ENCODE data around the gene CDK15.

CDK15 gene

GRCh38 chr2:201913201-201913600 is 106.9 kb downstream of the CDK15 start:
- DNase-seq: no peak

DNA sequence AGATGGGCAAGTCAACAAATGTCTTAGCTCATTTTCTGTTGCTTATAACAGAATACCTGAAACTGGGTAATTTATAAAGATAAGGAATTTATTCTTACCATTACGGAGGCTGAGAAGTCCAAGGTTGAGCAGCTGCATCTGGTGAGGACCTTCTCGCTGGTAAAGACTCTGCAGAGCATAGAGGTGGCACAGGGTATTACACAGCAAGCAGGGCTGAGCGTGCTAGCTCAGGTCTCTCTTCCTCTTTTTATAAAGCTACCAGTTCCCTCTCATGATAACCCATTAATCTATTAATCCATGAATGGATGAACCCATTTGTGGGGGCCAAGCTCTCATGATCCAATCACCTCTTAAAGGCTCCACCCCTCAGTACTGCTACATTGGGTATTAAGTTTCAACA is 109.1 kb downstream of the CDK15 start:
- DNase-seq: no peak

DNA sequence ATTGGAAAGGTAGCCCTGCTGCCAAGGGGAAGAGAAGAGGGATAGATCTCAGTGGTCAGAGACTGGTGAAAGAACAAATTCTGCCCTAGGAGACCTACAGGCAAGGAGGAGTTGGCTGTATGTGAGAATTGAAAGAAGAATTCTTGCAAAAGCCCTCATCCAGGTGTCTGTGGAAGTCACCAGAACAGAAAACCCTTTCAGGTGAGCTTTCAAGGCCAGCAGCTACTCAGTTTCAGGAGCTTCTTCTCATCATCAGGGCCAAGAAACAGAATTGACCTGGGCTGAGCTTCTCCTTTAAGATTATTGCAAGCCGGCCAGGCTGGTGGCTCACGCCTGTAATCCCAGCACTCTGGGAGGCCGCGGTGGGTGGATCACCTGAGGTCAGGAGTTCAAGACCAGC is 110.2 kb downstream of the CDK15 start:
- DNase-seq: no peak

- no peak for DNase-seq
Measured at GRCh38 chr2:201918616-201919307, 112.4 kb downstream of the CDK15 start.

DNA sequence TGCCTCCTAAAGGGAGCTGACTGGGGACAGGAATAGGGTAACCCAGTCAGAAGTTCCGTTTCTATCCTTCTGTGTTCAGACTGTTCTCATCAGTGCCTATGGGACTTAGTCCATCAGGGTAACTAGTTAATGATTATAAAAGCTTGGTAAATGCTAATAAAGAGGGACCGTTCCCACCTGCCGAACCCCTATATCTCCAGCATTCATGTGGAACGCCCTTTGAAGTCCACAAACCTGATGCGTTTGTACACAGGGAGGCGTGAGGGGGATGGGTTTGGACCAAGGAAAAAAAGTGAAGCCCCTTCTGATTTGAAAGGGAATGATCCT is 112.9 kb downstream of the CDK15 start:
- no peak for DNase-seq

DNA sequence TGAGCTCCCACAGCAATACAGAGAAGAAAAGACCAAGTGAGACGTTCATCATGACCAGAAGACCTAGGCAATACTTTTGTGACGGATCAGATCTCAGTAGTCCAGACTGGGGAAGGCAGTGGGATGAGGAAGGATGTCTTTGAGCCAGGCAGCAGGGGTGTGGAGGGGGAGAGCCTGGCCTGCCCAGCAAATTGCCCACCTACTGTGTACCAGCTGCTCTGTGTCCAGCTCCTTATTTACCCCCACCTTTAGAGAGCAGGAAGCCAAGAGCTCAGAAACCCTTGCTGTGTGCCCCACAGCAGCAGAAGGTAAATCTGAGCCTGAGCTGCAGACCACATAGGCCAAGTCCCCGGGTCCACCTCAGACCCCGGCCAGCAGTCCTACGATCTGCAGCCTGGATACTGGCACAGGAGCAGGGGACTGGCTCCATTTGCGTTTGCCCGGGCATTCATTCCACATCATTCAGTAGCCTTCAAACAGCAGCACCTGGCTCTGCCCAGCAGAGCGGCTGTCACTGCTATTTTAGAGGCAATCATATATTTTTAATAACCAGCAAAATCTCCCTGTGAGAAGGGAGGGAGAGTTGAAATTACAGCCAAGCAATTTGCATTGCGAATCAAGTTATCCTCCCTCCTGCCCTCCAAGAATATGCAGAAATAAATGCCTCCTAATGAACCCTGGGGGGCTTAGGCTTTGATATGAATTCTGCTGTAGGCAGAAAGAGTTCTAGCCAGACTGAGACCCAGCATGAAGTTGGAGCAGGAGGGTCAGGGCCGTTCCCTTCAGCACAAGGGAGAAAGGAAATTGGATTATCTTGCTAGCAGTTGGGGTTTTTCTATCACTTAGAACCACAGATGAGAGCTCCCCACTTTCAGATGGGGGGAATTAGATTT is 117.3 kb downstream of the CDK15 start:
- DNase-seq: no peak

- DNase-seq: no peak
Measured at GRCh38 chr2:201924453-201924852, 118.1 kb downstream of the CDK15 start.

GRCh38 chr2:201925056-201925455 is 118.7 kb downstream of the CDK15 start:
- no peak for DNase-seq

DNA sequence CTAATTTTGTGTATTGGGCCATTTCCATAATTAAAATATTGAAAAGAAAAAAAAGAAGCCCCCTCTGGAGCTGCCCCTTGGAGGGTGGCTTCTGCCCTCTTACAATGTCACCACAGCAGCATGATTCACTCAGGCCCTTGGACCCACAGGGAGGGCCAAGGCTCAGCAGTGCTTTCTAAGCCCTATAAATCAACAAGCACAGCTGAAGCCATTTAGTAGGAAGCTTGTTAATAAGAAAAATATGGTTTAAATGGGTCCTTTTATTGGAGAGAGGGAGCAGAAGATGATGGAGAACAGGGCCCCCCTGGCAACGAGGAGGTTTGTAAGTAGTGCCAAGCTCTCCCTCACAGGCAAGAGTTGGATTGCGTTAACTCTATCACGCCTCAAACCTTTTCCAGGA is 119.7 kb downstream of the CDK15 start:
- DNase-seq: no peak

DNA sequence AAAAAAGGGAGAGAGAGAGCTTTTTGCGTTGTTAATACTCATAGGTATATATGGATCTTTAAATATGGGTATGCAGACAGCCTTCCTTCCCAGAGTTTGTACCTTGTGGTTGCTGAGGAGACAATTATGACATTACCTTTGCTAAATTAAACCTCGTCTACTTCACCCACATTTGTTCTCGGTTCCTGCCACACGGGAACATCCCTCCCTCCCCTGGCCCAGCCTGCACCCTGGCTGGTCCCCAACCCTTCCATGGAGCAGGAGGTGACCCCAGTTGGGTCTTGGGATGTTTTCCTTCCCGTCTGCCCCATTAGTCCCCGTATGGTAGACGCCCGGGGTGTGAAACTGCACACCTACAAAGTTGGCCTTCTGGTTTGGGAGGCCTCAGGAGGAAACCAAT is 122.0 kb downstream of the CDK15 start:
- no peak for DNase-seq

- no peak for DNase-seq
Measured at GRCh38 chr2:201929281-201930026, 123.1 kb downstream of the CDK15 start.

DNA sequence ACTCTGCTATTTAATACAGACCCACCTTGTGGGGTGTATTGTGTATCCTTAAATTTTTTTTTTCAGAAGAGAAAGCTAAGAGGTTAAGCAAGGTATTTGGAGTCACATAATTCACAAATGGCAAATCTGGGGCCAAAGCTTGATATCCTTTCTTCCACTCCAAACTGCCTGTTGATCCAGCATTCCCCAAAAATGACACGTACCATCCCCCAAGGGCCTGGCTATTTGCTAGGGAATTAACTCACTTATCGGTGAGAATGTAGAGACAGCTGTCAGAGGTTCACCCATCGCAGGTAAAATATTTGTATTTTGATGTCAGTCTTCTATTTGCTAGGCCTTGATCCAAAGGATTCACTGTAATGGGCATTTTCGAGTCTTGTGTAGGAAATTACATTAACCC is 123.7 kb downstream of the CDK15 start:
- no peak for DNase-seq

DNA sequence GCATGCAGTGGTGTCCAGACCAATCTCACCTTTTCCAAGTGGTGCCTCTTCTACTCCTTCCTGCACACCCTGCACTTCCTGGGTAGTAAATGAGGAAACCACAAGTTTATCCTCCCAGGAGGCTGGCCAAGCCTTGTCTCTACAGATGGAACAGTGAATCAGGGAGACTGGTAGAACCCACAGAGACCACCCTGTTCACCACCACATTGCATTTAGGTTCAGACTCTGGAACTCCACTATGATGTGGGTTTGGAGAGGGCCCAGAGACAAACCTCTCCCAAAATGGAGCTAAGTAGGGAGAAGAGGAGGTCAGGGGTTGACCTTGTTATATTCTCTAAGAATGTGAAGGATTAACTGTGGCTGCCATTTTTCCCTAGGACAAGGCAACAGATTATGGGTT is 124.5 kb downstream of the CDK15 start:
- DNase-seq: no peak

- DNase-seq: peak in 1 of 2 experiments; percentile 38
Measured at GRCh38 chr2:201931475-201931874, 125.1 kb downstream of the CDK15 start.

GRCh38 chr2:201931951-201932350 is 125.6 kb downstream of the CDK15 start:
- DNase-seq: peak in 1 of 2 experiments; percentile 38

DNA sequence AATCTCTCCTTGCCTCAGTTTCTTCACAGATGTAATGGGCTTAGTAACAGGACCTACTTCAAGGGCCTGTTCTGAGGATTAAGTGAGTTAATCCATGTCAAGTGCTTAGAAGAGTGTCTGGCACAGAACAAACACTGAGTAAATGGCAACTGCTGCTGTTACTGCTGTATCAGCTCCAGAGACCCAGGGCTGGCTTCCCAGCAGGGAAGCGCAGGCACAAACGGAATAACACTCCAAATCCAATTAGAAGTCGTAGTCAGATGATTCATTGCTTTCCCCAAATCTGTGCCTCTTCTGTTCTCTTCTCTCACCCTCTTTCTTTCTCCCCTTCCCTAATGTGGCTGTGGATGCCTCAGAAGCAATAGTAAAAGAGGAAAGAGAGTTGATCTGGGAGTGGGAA is 126.2 kb downstream of the CDK15 start:
- peak; percentile 95 to 97 for DNase-seq

DNA sequence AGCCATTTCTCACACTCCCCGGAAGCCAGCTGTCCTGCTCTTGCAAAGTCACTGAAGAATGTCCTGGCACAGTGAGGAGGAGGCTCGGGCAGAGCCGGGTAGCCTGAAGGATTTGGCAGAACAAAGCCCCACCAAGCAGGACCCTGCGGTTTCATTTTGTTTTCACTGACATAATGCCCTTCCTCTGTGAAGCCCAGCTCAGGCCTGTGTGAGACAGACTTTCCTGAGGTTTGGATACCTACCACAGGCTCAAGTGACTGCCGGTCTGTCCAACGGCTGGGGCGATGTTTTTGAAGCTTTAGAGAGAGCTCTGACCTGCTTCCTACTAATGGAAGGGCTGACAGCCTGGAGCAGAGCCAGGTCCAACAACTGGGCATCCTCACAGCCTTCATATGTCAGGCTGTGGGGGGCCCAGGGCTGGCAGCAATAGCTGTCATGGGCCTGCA is 127.5 kb downstream of the CDK15 start:
- peak; percentile 25 to 65 for DNase-seq

GRCh38 chr2:201936817-201937216 is 130.5 kb downstream of the CDK15 start:
- DNase-seq: no peak

DNA sequence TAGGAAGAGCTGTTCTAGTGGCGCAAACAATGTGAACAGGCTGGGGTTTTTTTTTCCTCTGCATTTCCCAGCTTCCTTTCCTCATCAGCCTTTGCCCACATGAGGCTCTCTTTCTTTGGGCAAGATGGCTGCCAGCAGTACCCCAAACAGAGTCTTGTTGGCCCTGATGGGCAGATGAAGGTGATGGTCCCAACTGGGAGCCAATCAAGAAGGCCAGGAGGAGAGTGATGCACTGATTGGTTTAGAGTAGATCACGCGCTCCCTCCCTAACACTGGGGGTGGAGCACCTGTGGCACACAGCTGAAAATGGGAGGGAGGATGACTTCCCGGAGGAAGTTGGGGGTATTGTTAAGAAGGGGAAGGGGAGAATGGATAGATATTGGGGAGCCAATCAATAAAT is 131.0 kb downstream of the CDK15 start:
- DNase-seq: no peak

DNA sequence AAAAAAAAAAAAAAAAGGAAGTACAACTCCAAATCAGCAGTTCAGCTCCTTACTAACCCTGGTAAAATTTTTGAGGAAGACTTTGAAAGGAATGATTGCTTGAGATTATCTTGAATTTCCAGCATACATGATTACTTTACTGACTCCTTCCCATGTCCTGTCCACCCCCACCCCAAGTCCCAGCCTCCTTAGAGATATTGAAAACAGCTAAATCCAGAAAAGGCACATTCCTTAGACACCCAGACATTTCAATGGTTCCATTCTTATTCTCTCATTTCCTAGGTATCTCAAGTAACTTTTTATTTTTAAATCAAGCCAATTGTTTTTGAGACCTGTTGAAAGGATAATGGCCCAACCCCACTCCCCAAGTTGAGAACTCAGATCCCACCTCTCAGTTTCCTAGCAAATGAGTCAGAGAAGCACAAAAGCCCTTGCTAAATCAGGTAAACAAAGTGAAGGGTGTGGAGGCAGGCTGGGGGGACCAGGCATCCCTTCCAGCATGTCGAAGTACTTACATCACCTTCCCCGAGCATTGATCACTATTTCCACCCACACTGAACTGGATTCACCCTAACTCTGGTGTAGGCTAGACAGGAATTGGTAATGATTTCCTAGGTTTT is 131.9 kb downstream of the CDK15 start:
- DNase-seq: no peak

- DNase-seq: no peak
Measured at GRCh38 chr2:201938781-201939180, 132.4 kb downstream of the CDK15 start.

- no peak for DNase-seq
Measured at GRCh38 chr2:201939453-201939941, 133.2 kb downstream of the CDK15 start.

- DNase-seq: no peak
Measured at GRCh38 chr2:201942531-201942930, 136.2 kb downstream of the CDK15 start.

Measured in NCI-H524 (cell line).